GM23338 (cell line): Measurements from ENCODE around the gene TIMM10. TPM values are rescaled to one million over a fixed set of nuclear protein-coding genes. Genes with fewer than 3 reads are reported as not detected.

ENCODE experiments used
- ATAC-seq: fragments of 200-7000 bp; cut with Tn5 transposase; 3 replicates; pipeline ENCODE4 v1.9.1; 2020
- DNase-seq: peaks from one replicate; pipeline ENCODE4 v3.0.0-alpha.2; 2015; ENCODE audit warnings: low spot score
- H2AFZ ChIP-seq: fragments of 200-600 bp; sonication (generic); 2 replicates; pipeline ENCODE4 v1.8.0; 2016; ENCODE audit warnings: antibody characterized with exemption, mild to moderate bottlenecking, moderate library complexity
- H3F3A ChIP-seq: fragments of 200-600 bp; sonication (generic); replicated peaks from 2 replicates; pipeline ENCODE4 v1.8.0; 2017; ENCODE audit warnings: antibody characterized with exemption, mixed run types, low read depth
- H3K27ac ChIP-seq: fragments of 200-600 bp; sonication (generic); 2 replicates; pipeline ENCODE4 v1.6.1; 2016; ENCODE audit warnings: low read depth
- H3K27me3 ChIP-seq: fragments of 200-600 bp; sonication (generic); 2 replicates; pipeline ENCODE4 v1.8.0; 2016; ENCODE audit warnings: mild to moderate bottlenecking, mixed run types, moderate library complexity; ENCODE audit not compliant: insufficient read depth
- H3K36me3 ChIP-seq: fragments of 200-600 bp; sonication (generic); 2 replicates; pipeline ENCODE4 v1.8.0; 2016; ENCODE audit warnings: mild to moderate bottlenecking; ENCODE audit not compliant: insufficient read depth
- H3K4me1 ChIP-seq: fragments of 200-600 bp; sonication (generic); 2 replicates; pipeline ENCODE4 v1.8.0; 2016; ENCODE audit warnings: mild to moderate bottlenecking, moderate library complexity; ENCODE audit not compliant: insufficient read depth
- H3K4me2 ChIP-seq: fragments of 200-600 bp; sonication (generic); 2 replicates; pipeline ENCODE4 v1.7.1; 2017; ENCODE audit warnings: mixed run types
- H3K4me3 ChIP-seq: fragments of 200-600 bp; sonication (generic); 2 replicates; pipeline ENCODE4 v1.6.1; 2016; ENCODE audit warnings: mixed run types
- H3K79me2 ChIP-seq: fragments of 200-600 bp; sonication (generic); replicated peaks from 2 replicates; pipeline ENCODE4 v1.8.0; 2017; ENCODE audit warnings: mild to moderate bottlenecking; ENCODE audit not compliant: insufficient read depth
- H3K9me2 ChIP-seq: fragments of 200-600 bp; sonication (generic); 2 replicates; pipeline ENCODE4 v1.8.0; 2017; ENCODE audit not compliant: insufficient read depth
- H4K20me1 ChIP-seq: fragments of 200-600 bp; sonication (generic); replicated peaks from 2 replicates; pipeline ENCODE4 v1.8.0; 2017; ENCODE audit warnings: mild to moderate bottlenecking; ENCODE audit not compliant: insufficient read depth
- H3K27ac Mint-ChIP-seq: 2 replicates; pipeline ENCODE4 v1.8.0; 2020; ENCODE audit warnings: inconsistent platforms, mild to moderate bottlenecking, moderate library complexity, mixed read lengths
- H3K27me3 Mint-ChIP-seq: 3 replicates; pipeline ENCODE4 v1.8.0; 2022; ENCODE audit warnings: low read depth, mild to moderate bottlenecking, moderate library complexity, mixed read lengths, inconsistent platforms; ENCODE audit not compliant: insufficient read depth, poor library complexity
- H3K36me3 Mint-ChIP-seq: 3 replicates; pipeline ENCODE4 v1.8.0; 2021; ENCODE audit warnings: low read depth, mild to moderate bottlenecking, inconsistent platforms, moderate library complexity, mixed read lengths
- H3K4me1 Mint-ChIP-seq: 3 replicates; pipeline ENCODE4 v1.8.0; 2020; ENCODE audit warnings: mild to moderate bottlenecking, inconsistent platforms, mixed read lengths
- H3K4me3 Mint-ChIP-seq: 3 replicates; pipeline ENCODE4 v1.8.0; 2021; ENCODE audit warnings: moderate library complexity, mild to moderate bottlenecking, inconsistent platforms, mixed read lengths
- H3K9me3 Mint-ChIP-seq: 3 replicates; pipeline ENCODE4 v1.8.0; 2020; ENCODE audit warnings: moderate library complexity, mild to moderate bottlenecking, inconsistent platforms, mixed read lengths
- EZH2 ChIP-seq: fragments of 200-600 bp; sonication (generic); IDR thresholded peaks from one replicate; pipeline ENCODE4 v1.8.0; 2017; ENCODE audit warnings: antibody characterized with exemption, mild to moderate bottlenecking, low read depth; ENCODE audit not compliant: unreplicated experiment
- EZH2phosphoT487 ChIP-seq: fragments of 200-600 bp; sonication (generic); IDR thresholded peaks from one replicate; pipeline ENCODE4 v1.8.1; 2018; ENCODE audit warnings: antibody characterized with exemption; ENCODE audit not compliant: unreplicated experiment
- NANOG ChIP-seq: IDR thresholded peaks from 2 replicates; pipeline ENCODE4 v1.6.1; 2016; ENCODE audit warnings: antibody characterized with exemption, borderline replicate concordance
- POLR2AphosphoS5 ChIP-seq: IDR thresholded peaks from 2 replicates; pipeline ENCODE4 v1.6.1; 2016; ENCODE audit warnings: antibody characterized with exemption, low read depth
- STAT1 ChIP-seq: IDR thresholded peaks from one replicate; pipeline ENCODE4 v1.6.1; 2016; ENCODE audit warnings: antibody characterized with exemption; ENCODE audit not compliant: unreplicated experiment
- ZNF114 ChIP-seq: fragments of 250-450 bp; sonication (Bioruptor Pico); IDR thresholded peaks from 2 replicates; pipeline ENCODE4 v1.5.0; 2020; ENCODE audit warnings: mild to moderate bottlenecking, moderate library complexity
- polyA plus RNA-seq: library from polyadenylated mRNA; unstranded; fragments of >200 nt; fragmentation: Nextera tagmentation; extraction: Ambion mirVana; gene quantifications from 2 replicates; pipeline ENCODE4 v1.2.1, GENCODE V29; 2016
- total RNA-seq: library from RNA; depleted of rRNA; stranded (reverse); fragments of >200 nt; shearing (Covaris generic); gene quantifications from 2 replicates; pipeline ENCODE4 v1.2.3, GENCODE V29; 2014
- TF ChIP-seq, protein P1 (sequence below), 2 experiments: fragments of 200-600 bp in 1 of 2; sonication (generic) in 1 of 2; conservative IDR thresholded peaks; 2 replicates each; pipeline versions ENCODE4 v1.5.1 to v1.6.1; 2016 to 2017; ENCODE audit warnings: antibody characterized with exemption in 2 of 2, low read depth in 2 of 2, mild to moderate bottlenecking in 2 of 2, moderate library complexity in 1 of 2
- TF ChIP-seq, protein P2 (sequence below): IDR thresholded peaks from 2 replicates; pipeline ENCODE4 v1.6.1; 2016; ENCODE audit warnings: antibody characterized with exemption

The TIMM10 gene
- total and polyA plus RNA-seq, 2 experiments from 2014 or later, result 59.1 to 194 TPM

DNA sequence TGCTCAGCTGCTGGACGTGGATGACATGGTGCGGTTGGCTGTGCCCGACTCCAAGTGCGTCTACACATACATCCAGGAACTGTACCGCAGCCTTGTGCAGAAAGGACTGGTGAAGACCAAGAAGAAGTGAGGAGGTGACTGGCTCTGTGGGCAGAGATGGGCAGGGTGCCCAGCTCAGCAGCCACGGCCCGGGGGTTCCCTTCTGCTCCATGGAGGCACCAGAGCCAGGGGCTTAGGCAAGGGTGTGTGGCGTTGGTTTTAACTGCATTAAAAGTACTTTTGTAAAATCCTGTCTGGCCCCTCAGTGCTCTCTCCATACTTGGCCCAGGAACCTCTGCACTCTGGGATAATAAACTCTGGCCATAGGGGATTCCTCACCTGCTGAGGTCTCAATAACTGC is 19.4 kb upstream of the TIMM10 start:
- Mint-ChIP-seq H3K27ac (no peak overlapping the region), H3K36me3 (peaks cover 51% of the 10 kb centered on the region), H3K4me3 (no peak overlapping the region), H3K9me3 (no peaks in the 10 kb centered on the region), H3K27me3 (peaks cover 9% of the 10 kb centered on the region), H3K4me1 (0 out of 3 replicates have a peak, but pooled peaks cover 4% of the 10 kb centered on the region)
- Histone ChIP-seq H4K20me1 (no peaks in the 10 kb centered on the region), H3K4me2 (no peak overlapping the region), H3F3A (no peaks in the 10 kb centered on the region), H3K4me3 (no peak overlapping the region), H3K4me1 (no peaks in the 10 kb centered on the region), H3K36me3 (no peaks in the 10 kb centered on the region; the same call in 1 of the 2 replicates), H3K9me2 (no peaks in the 10 kb centered on the region), H3K27ac (no peak overlapping the region), H3K27me3 (no peaks in the 10 kb centered on the region), H3K79me2 (no peaks in the 10 kb centered on the region), H2AFZ (no peak overlapping the region)
- ATAC-seq (no peak), DNase-seq (no peak)
- TF ChIP-seq STAT1, result no peak
- TF ChIP-seq, protein P1, sequence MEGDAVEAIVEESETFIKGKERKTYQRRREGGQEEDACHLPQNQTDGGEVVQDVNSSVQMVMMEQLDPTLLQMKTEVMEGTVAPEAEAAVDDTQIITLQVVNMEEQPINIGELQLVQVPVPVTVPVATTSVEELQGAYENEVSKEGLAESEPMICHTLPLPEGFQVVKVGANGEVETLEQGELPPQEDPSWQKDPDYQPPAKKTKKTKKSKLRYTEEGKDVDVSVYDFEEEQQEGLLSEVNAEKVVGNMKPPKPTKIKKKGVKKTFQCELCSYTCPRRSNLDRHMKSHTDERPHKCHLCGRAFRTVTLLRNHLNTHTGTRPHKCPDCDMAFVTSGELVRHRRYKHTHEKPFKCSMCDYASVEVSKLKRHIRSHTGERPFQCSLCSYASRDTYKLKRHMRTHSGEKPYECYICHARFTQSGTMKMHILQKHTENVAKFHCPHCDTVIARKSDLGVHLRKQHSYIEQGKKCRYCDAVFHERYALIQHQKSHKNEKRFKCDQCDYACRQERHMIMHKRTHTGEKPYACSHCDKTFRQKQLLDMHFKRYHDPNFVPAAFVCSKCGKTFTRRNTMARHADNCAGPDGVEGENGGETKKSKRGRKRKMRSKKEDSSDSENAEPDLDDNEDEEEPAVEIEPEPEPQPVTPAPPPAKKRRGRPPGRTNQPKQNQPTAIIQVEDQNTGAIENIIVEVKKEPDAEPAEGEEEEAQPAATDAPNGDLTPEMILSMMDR (conservative IDR thresholded peaks at IDR 0.05; ENCODE audit: low read depth in 2 of 2), result no peak
- TF ChIP-seq, protein P2, sequence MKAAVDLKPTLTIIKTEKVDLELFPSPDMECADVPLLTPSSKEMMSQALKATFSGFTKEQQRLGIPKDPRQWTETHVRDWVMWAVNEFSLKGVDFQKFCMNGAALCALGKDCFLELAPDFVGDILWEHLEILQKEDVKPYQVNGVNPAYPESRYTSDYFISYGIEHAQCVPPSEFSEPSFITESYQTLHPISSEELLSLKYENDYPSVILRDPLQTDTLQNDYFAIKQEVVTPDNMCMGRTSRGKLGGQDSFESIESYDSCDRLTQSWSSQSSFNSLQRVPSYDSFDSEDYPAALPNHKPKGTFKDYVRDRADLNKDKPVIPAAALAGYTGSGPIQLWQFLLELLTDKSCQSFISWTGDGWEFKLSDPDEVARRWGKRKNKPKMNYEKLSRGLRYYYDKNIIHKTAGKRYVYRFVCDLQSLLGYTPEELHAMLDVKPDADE, result no peak
- TF ChIP-seq NANOG, result no peak
- TF ChIP-seq ZNF114 (CRISPR knock-in tag), result no peak
- TF ChIP-seq POLR2AphosphoS5, result no peak

DNA sequence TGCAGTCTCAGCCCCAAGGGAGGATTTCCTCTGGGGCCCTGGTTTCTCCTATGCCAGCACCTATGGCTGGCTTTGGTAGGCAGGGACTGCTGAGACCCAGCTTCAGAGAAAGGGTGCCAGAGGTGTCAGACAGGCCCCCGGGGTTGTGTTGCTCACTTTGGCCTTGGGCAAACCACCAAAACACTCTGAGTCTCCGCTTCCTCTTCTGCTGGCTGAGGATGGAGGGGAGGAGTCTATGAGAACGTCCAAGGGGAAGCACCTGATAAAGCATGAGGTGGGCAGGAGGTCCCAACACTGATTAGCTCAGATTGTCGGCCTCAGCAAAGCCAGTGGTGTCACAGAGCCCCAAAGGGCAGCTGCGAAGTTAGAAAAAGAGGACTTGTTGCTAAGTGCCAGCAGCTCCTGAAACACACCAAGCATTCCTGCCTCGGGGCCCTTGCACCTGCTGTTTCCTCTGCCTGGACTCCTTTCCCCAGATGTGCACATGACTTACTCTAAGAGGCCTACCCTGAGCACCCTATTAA is 17.4 kb upstream of the TIMM10 start:
- Histone ChIP-seq H3K4me1 (peaks cover 11% of the 10 kb centered on the region; the same call in 1 of the 2 replicates), H3K9me2 (no peaks in the 10 kb centered on the region), H3K27me3 (no peaks in the 10 kb centered on the region), H2AFZ (no peak overlapping the region), H3K4me2 (no peak overlapping the region), H3K4me3 (no peak overlapping the region), H3F3A (no peaks in the 10 kb centered on the region), H3K27ac (no peak overlapping the region), H3K79me2 (no peaks in the 10 kb centered on the region), H4K20me1 (no peaks in the 10 kb centered on the region), H3K36me3 (no peaks in the 10 kb centered on the region)
- Mint-ChIP-seq H3K27me3 (peaks cover 13% of the 10 kb centered on the region), H3K36me3 (peaks cover 36% of the 10 kb centered on the region), H3K27ac (no peak overlapping the region), H3K9me3 (no peaks in the 10 kb centered on the region; the same call in 1 of the 3 replicates), H3K4me1 (peaks cover 13% of the 10 kb centered on the region), H3K4me3 (no peak overlapping the region)
- ATAC-seq (no peak), DNase-seq (no peak)
- TF ChIP-seq ZNF114 (CRISPR knock-in tag) (no peak), EZH2 (no peak), POLR2AphosphoS5 (no peak), EZH2phosphoT487 (no peak)
